GM20431 (cell line): ENCODE measurements around the gene TGFBR2.

ENCODE experiments used
- in situ Hi-C: fragments of 300-500 bp; cut with MseI, MboI; formaldehyde crosslinking; loops from one replicate; pipeline ENCODE4 v1.15.0; 2020; ENCODE audit warnings: low sequenced_read_pairs; ENCODE audit not compliant: unreplicated experiment

TGFBR2 gene

GRCh38 chr3:30741889-30742288, 135.5 kb downstream of the TGFBR2 start:
- in situ Hi-C loops: no loop called here

GRCh38 chr3:30742796-30743619, 136.6 kb downstream of the TGFBR2 start:
- in situ Hi-C loops: no loop called here
